ENCODE measurements around the gene PRL. TPM values are rescaled to one million over a fixed set of nuclear protein-coding genes. Genes with fewer than 3 reads are reported as not detected.

PRL gene
- total RNA-seq, 1 experiment from 2014 or later: not detected

DNA sequence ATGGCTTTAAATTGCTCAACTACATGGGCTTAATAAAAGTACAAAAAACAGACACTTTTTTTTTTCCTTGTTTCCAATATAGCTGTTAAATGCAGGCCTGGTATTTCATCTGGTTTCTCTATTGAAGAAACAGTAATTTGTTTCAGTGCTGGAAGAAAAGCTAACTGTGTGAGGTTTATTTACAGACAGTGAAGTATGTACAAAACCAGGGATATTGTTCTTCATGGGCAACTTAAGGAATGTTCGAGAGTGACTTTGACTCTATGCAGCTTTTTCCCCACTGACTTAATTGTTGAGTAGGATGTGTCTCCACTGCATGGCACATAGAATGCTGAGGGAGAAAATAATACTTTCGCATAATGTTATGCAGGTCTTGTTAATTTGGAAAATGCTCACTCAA, 31.0 kb upstream of the PRL start:
- Mint-ChIP-seq H3K4me1 (peaks cover 10% of the 10 kb centered on the region), H3K4me3 (no peak overlapping the region), H3K36me3 (no peaks in the 10 kb centered on the region), H3K9me3 (0 out of 2 replicates have a peak, but pooled peaks cover 4% of the 10 kb centered on the region), H3K27me3 (ENCODE audit: low read depth) (no peaks in the 10 kb centered on the region), H3K27ac (no peak overlapping the region)
- POLR2A ChIA-PET: no interaction called here
- DNase-seq (ENCODE audit: low spot score) (no peak), ATAC-seq (no peak)
- CTCF ChIA-PET: no interaction called here
- TF ChIP-seq, protein P1, sequence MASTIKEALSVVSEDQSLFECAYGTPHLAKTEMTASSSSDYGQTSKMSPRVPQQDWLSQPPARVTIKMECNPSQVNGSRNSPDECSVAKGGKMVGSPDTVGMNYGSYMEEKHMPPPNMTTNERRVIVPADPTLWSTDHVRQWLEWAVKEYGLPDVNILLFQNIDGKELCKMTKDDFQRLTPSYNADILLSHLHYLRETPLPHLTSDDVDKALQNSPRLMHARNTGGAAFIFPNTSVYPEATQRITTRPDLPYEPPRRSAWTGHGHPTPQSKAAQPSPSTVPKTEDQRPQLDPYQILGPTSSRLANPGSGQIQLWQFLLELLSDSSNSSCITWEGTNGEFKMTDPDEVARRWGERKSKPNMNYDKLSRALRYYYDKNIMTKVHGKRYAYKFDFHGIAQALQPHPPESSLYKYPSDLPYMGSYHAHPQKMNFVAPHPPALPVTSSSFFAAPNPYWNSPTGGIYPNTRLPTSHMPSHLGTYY (CRISPR knock-in tag; IDR thresholded peaks at IDR 0.05): no peak
- TF ChIP-seq, protein P2, sequence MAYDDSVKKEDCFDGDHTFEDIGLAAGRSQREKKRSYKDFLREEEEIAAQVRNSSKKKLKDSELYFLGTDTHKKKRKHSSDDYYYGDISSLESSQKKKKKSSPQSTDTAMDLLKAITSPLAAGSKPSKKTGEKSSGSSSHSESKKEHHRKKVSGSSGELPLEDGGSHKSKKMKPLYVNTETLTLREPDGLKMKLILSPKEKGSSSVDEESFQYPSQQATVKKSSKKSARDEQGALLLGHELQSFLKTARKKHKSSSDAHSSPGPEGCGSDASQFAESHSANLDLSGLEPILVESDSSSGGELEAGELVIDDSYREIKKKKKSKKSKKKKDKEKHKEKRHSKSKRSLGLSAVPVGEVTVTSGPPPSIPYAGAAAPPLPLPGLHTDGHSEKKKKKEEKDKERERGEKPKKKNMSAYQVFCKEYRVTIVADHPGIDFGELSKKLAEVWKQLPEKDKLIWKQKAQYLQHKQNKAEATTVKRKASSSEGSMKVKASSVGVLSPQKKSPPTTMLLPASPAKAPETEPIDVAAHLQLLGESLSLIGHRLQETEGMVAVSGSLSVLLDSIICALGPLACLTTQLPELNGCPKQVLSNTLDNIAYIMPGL (CRISPR knock-in tag; IDR thresholded peaks at IDR 0.05): no peak
- TF ChIP-seq RORB (CRISPR knock-in tag; IDR thresholded peaks at IDR 0.05) (no peak), IRF2 (CRISPR knock-in tag; IDR thresholded peaks at IDR 0.05; ENCODE audit: borderline replicate concordance, low read depth) (no peak), SMAD3 (CRISPR knock-in tag; IDR thresholded peaks at IDR 0.05; ENCODE audit: borderline replicate concordance) (no peak), MXD4 (CRISPR knock-in tag; IDR thresholded peaks at IDR 0.05; ENCODE audit: borderline replicate concordance) (no peak), TCF7 (CRISPR knock-in tag; IDR thresholded peaks at IDR 0.05; ENCODE audit: low read depth) (no peak), NFYB (CRISPR knock-in tag; conservative IDR thresholded peaks at IDR 0.05; ENCODE audit: low read depth) (no peak), FOXK1 (CRISPR knock-in tag; IDR thresholded peaks at IDR 0.05) (no peak), RELA (CRISPR knock-in tag; IDR thresholded peaks at IDR 0.05; ENCODE audit: borderline replicate concordance) (no peak), EMX1 (CRISPR knock-in tag; IDR thresholded peaks at IDR 0.05) (no peak), TP53 (CRISPR knock-in tag; IDR thresholded peaks at IDR 0.05) (no peak), NR1H2 (CRISPR knock-in tag; IDR thresholded peaks at IDR 0.05) (no peak)
- TF ChIP-seq, protein P3, sequence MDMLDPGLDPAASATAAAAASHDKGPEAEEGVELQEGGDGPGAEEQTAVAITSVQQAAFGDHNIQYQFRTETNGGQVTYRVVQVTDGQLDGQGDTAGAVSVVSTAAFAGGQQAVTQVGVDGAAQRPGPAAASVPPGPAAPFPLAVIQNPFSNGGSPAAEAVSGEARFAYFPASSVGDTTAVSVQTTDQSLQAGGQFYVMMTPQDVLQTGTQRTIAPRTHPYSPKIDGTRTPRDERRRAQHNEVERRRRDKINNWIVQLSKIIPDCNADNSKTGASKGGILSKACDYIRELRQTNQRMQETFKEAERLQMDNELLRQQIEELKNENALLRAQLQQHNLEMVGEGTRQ (CRISPR knock-in tag; IDR thresholded peaks at IDR 0.05): no peak
- TF ChIP-seq, protein P4, sequence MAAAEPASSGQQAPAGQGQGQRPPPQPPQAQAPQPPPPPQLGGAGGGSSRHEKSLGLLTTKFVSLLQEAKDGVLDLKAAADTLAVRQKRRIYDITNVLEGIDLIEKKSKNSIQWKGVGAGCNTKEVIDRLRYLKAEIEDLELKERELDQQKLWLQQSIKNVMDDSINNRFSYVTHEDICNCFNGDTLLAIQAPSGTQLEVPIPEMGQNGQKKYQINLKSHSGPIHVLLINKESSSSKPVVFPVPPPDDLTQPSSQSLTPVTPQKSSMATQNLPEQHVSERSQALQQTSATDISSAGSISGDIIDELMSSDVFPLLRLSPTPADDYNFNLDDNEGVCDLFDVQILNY (CRISPR knock-in tag; IDR thresholded peaks at IDR 0.05): no peak
- TF ChIP-seq, protein P5, sequence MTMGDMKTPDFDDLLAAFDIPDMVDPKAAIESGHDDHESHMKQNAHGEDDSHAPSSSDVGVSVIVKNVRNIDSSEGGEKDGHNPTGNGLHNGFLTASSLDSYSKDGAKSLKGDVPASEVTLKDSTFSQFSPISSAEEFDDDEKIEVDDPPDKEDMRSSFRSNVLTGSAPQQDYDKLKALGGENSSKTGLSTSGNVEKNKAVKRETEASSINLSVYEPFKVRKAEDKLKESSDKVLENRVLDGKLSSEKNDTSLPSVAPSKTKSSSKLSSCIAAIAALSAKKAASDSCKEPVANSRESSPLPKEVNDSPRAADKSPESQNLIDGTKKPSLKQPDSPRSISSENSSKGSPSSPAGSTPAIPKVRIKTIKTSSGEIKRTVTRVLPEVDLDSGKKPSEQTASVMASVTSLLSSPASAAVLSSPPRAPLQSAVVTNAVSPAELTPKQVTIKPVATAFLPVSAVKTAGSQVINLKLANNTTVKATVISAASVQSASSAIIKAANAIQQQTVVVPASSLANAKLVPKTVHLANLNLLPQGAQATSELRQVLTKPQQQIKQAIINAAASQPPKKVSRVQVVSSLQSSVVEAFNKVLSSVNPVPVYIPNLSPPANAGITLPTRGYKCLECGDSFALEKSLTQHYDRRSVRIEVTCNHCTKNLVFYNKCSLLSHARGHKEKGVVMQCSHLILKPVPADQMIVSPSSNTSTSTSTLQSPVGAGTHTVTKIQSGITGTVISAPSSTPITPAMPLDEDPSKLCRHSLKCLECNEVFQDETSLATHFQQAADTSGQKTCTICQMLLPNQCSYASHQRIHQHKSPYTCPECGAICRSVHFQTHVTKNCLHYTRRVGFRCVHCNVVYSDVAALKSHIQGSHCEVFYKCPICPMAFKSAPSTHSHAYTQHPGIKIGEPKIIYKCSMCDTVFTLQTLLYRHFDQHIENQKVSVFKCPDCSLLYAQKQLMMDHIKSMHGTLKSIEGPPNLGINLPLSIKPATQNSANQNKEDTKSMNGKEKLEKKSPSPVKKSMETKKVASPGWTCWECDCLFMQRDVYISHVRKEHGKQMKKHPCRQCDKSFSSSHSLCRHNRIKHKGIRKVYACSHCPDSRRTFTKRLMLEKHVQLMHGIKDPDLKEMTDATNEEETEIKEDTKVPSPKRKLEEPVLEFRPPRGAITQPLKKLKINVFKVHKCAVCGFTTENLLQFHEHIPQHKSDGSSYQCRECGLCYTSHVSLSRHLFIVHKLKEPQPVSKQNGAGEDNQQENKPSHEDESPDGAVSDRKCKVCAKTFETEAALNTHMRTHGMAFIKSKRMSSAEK (CRISPR knock-in tag; IDR thresholded peaks at IDR 0.05; ENCODE audit: borderline replicate concordance): no peak
- TF ChIP-seq, protein P6, sequence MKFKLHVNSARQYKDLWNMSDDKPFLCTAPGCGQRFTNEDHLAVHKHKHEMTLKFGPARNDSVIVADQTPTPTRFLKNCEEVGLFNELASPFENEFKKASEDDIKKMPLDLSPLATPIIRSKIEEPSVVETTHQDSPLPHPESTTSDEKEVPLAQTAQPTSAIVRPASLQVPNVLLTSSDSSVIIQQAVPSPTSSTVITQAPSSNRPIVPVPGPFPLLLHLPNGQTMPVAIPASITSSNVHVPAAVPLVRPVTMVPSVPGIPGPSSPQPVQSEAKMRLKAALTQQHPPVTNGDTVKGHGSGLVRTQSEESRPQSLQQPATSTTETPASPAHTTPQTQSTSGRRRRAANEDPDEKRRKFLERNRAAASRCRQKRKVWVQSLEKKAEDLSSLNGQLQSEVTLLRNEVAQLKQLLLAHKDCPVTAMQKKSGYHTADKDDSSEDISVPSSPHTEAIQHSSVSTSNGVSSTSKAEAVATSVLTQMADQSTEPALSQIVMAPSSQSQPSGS (CRISPR knock-in tag; IDR thresholded peaks at IDR 0.05; ENCODE audit: borderline replicate concordance, low read depth): no peak
- TF ChIP-seq, protein P7, sequence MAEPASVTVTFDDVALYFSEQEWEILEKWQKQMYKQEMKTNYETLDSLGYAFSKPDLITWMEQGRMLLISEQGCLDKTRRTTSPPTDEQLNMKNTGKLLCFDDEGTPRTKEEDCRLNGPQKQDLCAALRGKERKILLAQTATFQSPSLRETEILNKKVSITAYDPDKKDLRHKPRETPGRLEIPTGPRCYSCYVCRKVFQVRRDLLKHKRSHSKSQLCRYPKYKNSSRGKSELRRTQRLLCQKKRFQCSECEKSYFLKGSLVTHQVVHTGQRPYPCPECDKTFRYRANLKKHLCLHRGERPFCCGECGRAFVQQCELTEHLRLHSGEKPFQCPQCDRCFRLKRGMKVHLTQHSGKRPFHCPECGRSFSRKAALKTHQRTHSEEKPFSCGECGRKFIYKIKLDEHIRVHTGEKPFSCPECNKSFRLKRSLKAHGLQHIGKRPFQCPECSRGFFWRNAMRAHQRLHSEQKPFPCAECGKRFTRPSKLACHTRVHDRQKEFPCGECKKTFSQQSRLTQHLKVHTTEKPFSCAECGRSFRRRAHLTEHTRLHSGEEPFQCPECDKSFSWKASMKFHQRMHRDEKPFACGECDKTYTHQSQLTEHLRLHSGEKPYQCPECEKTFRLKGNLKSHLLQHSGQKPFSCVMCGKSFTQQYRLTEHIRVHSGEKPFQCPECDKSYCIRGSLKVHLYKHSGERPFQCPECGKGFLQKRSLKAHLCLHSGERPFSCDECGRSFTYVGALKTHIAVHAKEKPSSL (CRISPR knock-in tag; conservative IDR thresholded peaks at IDR 0.05): no peak

Data from WTC11 (cell line).